Measurements from ENCODE around the gene C1GALT1.
"Not testable (repeated sequence)": the region's sequence is repeated elsewhere in the genome, so short reads cannot be mapped to it uniquely, and the experiment has no call there.

C1GALT1 gene

DNA sequence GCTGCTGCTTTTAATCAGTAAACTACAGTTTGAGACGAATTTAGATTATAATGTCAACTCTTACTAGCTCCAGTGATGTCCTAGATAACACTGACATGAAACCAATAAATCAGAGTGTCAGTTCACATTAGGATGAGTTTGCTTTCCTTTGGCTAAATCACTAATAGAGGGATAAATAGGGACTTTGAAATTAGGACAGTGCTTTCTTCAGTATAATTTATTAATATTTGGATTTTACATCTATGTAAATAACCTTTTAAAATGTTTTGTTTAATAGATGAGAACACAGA is 55.6 kb downstream of the C1GALT1 start:
- Histone ChIP-seq H3K27me3 (ENCODE audit: insufficient read depth, poor library complexity, severe bottlenecking) (no peaks in the 10 kb centered on the region), H3K27ac (replicated peaks) (no peak overlapping the region), H3K4me3 (replicated peaks; ENCODE audit: insufficient read depth, low read length) (no peak overlapping the region)
- TF ChIP-seq POLR2AphosphoS5 (IDR thresholded peaks at IDR 0.05; ENCODE audit: low read depth) = no peak
- TF ChIP-seq CTCF (IDR thresholded peaks at IDR 0.05; ENCODE audit: insufficient read depth, low read length) = no peak
- no peak for TF ChIP-seq SPI1 (IDR thresholded peaks at IDR 0.05; ENCODE audit: borderline replicate concordance, low read depth)
- DNase-seq (ENCODE audit: low read depth in 1 of 2, low spot score in 1 of 2) = no peak

DNA sequence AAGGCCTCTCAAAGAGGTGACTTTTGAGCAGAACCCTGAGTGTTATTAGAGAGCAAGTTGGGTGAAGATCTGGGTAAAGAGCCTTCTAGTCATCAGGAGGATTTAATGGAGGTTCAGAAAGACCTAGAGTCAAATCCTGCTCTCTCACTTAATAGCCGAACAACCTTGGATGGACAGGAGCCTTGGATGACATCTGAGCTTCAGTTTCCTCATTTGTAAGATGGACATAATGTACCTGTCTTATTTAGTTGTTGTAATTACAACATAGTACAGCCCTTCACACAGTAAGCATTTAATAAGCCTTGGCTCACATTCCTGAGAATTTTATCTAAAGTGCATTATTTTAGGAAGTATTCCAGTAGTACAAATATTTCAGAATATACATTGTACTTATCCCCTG is 57.0 kb downstream of the C1GALT1 start:
- TF ChIP-seq SPI1 (IDR thresholded peaks at IDR 0.05; ENCODE audit: borderline replicate concordance, low read depth) (no peak), POLR2AphosphoS5 (IDR thresholded peaks at IDR 0.05; ENCODE audit: low read depth) (no peak), REST (IDR thresholded peaks at IDR 0.05; ENCODE audit: insufficient replicate concordance, low read depth) (no peak), CTCF (IDR thresholded peaks at IDR 0.05; ENCODE audit: insufficient read depth, low read length) (no peak), GABPA (IDR thresholded peaks at IDR 0.05; ENCODE audit: low read depth) (no peak)

DNA sequence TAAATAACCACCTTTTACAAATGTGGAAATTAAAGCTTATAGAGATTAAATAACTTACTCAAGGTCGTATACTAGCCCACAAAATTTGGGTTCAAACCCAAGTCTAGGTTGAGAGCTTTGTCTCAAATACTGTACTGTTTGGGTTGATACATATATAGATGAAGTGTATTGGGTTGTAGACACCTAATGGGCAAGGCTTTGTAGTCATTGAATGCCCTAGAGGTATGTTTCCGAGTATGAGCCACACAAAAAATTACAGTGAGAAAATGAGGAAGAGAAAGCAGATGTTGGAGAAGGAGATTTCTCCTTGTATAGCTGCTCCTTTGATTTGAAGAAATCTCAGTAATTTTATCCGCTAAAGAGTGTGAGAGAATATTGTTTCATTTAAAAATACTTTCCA is 60.6 kb downstream of the C1GALT1 start:
- H3K4me3 ChIP-seq (replicated peaks; ENCODE audit: insufficient read depth, low read length) = no peak overlapping the region
- no peak overlapping the region for H3K27ac ChIP-seq (replicated peaks)
- DNase-seq (ENCODE audit: low read depth in 1 of 2, low spot score in 1 of 2) = no peak
- TF ChIP-seq REST (IDR thresholded peaks at IDR 0.05; ENCODE audit: insufficient replicate concordance, low read depth) = no peak
- TF ChIP-seq POLR2AphosphoS5 (IDR thresholded peaks at IDR 0.05; ENCODE audit: low read depth) = no peak
- no peak for TF ChIP-seq CTCF (IDR thresholded peaks at IDR 0.05; ENCODE audit: insufficient read depth, low read length)
- TF ChIP-seq SPI1 (IDR thresholded peaks at IDR 0.05; ENCODE audit: borderline replicate concordance, low read depth) = 0 out of 2 replicates have a peak, but pooled peaks have one; percentile 10
- no peak for TF ChIP-seq GABPA (IDR thresholded peaks at IDR 0.05; ENCODE audit: low read depth)
- no peaks in the 10 kb centered on the region for H3K27me3 ChIP-seq (ENCODE audit: insufficient read depth, poor library complexity, severe bottlenecking)

More for the DNA sequence above, 57.0 kb downstream of the C1GALT1 start:
- no peak overlapping the region for H3K27ac ChIP-seq (replicated peaks)
- H3K4me3 ChIP-seq (replicated peaks; ENCODE audit: insufficient read depth, low read length) = no peak overlapping the region
- no peaks in the 10 kb centered on the region for H3K27me3 ChIP-seq (ENCODE audit: insufficient read depth, poor library complexity, severe bottlenecking)
- no peak for DNase-seq (ENCODE audit: low read depth in 1 of 2, low spot score in 1 of 2)

DNA sequence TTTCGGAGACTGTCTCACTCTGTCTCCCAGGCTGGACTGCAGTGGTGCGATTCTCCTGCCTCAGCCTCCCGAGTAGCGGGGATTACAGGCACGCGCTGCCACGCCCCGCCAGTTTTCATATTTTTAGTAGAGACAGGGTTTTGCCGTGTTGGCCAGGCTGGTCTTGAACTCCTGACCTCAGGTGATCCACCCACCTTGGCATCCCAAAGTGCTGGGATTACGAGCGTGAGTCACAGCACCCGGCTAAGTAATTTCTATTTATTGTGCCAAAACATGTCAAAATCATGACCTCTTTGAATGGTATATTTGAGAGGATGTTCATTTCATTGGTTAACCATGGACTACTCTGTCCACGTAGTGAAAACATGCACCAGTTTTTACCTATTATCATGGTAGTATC is 62.9 kb downstream of the C1GALT1 start:
- not testable (repeated sequence) for H3K4me3 ChIP-seq (replicated peaks; ENCODE audit: insufficient read depth, low read length); DNase-seq (ENCODE audit: low read depth in 1 of 2, low spot score in 1 of 2); H3K27me3 ChIP-seq (ENCODE audit: insufficient read depth, poor library complexity, severe bottlenecking); H3K27ac ChIP-seq (replicated peaks)
